Mucosa of gallbladder (tissue), 1 donor: Measurements from ENCODE around the gene ZNF264. TPM values are rescaled to one million over a fixed set of nuclear protein-coding genes. Genes with fewer than 3 reads are reported as not detected.
"Not testable (repeated sequence)": the region's sequence is repeated elsewhere in the genome, so short reads cannot be mapped to it uniquely, and the experiment has no call there.

Source experiments
- DNase-seq: peaks from one replicate; pipeline ENCODE4 v3.0.0-alpha.2; 2020; ENCODE audit warnings: low spot score
- total RNA-seq: library from RNA; stranded (reverse); gene quantifications from one replicate; pipeline ENCODE4 v1.2.1, GENCODE V29; 2021
- donor health status: DM: no; HTN: no; CAD: no.

The ZNF264 gene
- total RNA-seq, 1 donor from 2014 or later, result 50.4 TPM

GRCh38 chr19:57245066-57245465 is 53.8 kb downstream of the ZNF264 start:
- DNase-seq, result no peak

- DNase-seq, result no peak
These were observed 54.7 kb downstream of the ZNF264 start for GRCh38 chr19:57245959-57246358.

- no peak for DNase-seq
These were observed 57.3 kb downstream of the ZNF264 start for GRCh38 chr19:57248646-57249045.

- no peak for DNase-seq
These were observed 58.0 kb downstream of the ZNF264 start for GRCh38 chr19:57249329-57249728.

- DNase-seq, result not testable (repeated sequence)
These were observed 62.5 kb downstream of the ZNF264 start for GRCh38 chr19:57253767-57254166.

- no peak for DNase-seq
These were observed 70.7 kb downstream of the ZNF264 start for GRCh38 chr19:57262044-57262443.

- DNase-seq, result no peak
These were observed 72.0 kb downstream of the ZNF264 start for GRCh38 chr19:57263244-57263741.

GRCh38 chr19:57267291-57267690 is 76.0 kb downstream of the ZNF264 start:
- no peak for DNase-seq

- no peak for DNase-seq
These were observed 78.4 kb downstream of the ZNF264 start for GRCh38 chr19:57269515-57270250.

GRCh38 chr19:57271280-57271679 is 80.0 kb downstream of the ZNF264 start:
- DNase-seq, result no peak

Other genes with a start within 250 kb of the ZNF264 start
- not detected for gene USP29, start 71.5 kb upstream of the ZNF264 start, total RNA-seq
- not detected for gene ZIM3, start 46.3 kb upstream of the ZNF264 start, total RNA-seq
- gene DUXA, start 24.0 kb upstream of the ZNF264 start, total RNA-seq, result not detected
- gene AURKC, start 39.5 kb downstream of the ZNF264 start, total RNA-seq, result 3.7 TPM
- gene ZNF805, start 49.1 kb downstream of the ZNF264 start, total RNA-seq, result 14.8 TPM
- gene ZNF460, start 89.0 kb downstream of the ZNF264 start, total RNA-seq, result 63.1 TPM
- 10.6 TPM for gene ZNF543, start 129.0 kb downstream of the ZNF264 start, total RNA-seq
- gene ZNF304, start 159.8 kb downstream of the ZNF264 start, total RNA-seq, result 11.6 TPM
- gene TRAPPC2B, start 172.1 kb downstream of the ZNF264 start, total RNA-seq, result 10.6 TPM
- gene ZNF547, start 172.1 kb downstream of the ZNF264 start, total RNA-seq, result 5.6 TPM
- gene ZNF548, start 198.4 kb downstream of the ZNF264 start, total RNA-seq, result 23.5 TPM
- gene ZNF17, start 219.7 kb downstream of the ZNF264 start, total RNA-seq, result 14.4 TPM
- gene ZNF749, start 243.8 kb downstream of the ZNF264 start, total RNA-seq, result 9.8 TPM